Trophoblast cell (in vitro differentiated cells and primary cell): Measurements from ENCODE around the gene SPI1.
"Not testable (repeated sequence)": the region's sequence is repeated elsewhere in the genome, so short reads cannot be mapped to it uniquely, and the experiment has no call there.

Source experiments
- DNase-seq, 2 donors: peaks; one replicate each; pipeline ENCODE4 v3.0.0-alpha.2; 2016
- H2AFZ ChIP-seq: 2 replicates; pipeline ENCODE4 v1.6.1; 2013; ENCODE audit warnings: low read length, moderate library complexity, mild to moderate bottlenecking; ENCODE audit not compliant: insufficient read depth, poor library complexity
- H2AK5ac ChIP-seq: 2 replicates; pipeline ENCODE4 v1.6.1; 2013; ENCODE audit warnings: mild to moderate bottlenecking, low read length
- H2BK120ac ChIP-seq: 2 replicates; pipeline ENCODE4 v1.6.1; 2013; ENCODE audit warnings: low read length, mild to moderate bottlenecking, moderate library complexity; ENCODE audit not compliant: insufficient read depth, poor library complexity
- H2BK12ac ChIP-seq: 2 replicates; pipeline ENCODE4 v1.6.1; 2013; ENCODE audit warnings: mild to moderate bottlenecking, low read length, moderate library complexity
- H2BK5ac ChIP-seq: 2 replicates; pipeline ENCODE4 v1.6.1; 2013; ENCODE audit warnings: low read length, low read depth, moderate library complexity, mild to moderate bottlenecking; ENCODE audit not compliant: poor library complexity
- H3K14ac ChIP-seq: 2 replicates; pipeline ENCODE4 v1.6.1; 2013; ENCODE audit warnings: mild to moderate bottlenecking, low read length
- H3K18ac ChIP-seq: 2 replicates; pipeline ENCODE4 v1.6.1; 2013; ENCODE audit warnings: mild to moderate bottlenecking, low read length
- H3K23ac ChIP-seq: 2 replicates; pipeline ENCODE4 v1.6.1; 2013; ENCODE audit warnings: low read length
- H3K27ac ChIP-seq: 2 replicates; pipeline ENCODE4 v1.5.1; 2013; ENCODE audit warnings: low read depth, mild to moderate bottlenecking, inconsistent platforms, low read length, moderate library complexity
- H3K27me3 ChIP-seq: 2 replicates; pipeline ENCODE4 v1.6.1; 2013; ENCODE audit warnings: inconsistent platforms, mild to moderate bottlenecking, low read length, moderate library complexity; ENCODE audit not compliant: insufficient read depth
- H3K36me3 ChIP-seq, 2 experiments: 1 replicate in 1 of 2; 2 replicates in 1 of 2; pipeline ENCODE4 v1.6.1; 2013; ENCODE audit warnings: low read length in 2 of 2, mild to moderate bottlenecking in 2 of 2, moderate library complexity in 1 of 2; ENCODE audit not compliant: insufficient read depth in 2 of 2, control insufficient read depth in 1 of 2
- H3K4ac ChIP-seq: 2 replicates; pipeline ENCODE4 v1.6.1; 2013; ENCODE audit warnings: low read depth, mild to moderate bottlenecking, low read length, moderate library complexity
- H3K4me1 ChIP-seq, 2 experiments: 1 replicate in 1 of 2; 2 replicates in 1 of 2; pipeline ENCODE4 v1.6.1; 2013; ENCODE audit warnings: low read length in 2 of 2, mild to moderate bottlenecking in 2 of 2, moderate library complexity in 1 of 2; ENCODE audit not compliant: insufficient read depth in 2 of 2, control insufficient read depth in 1 of 2
- H3K4me2 ChIP-seq: 2 replicates; pipeline ENCODE4 v1.6.1; 2013; ENCODE audit warnings: inconsistent platforms, mild to moderate bottlenecking, low read length, moderate library complexity
- H3K4me3 ChIP-seq: 2 replicates; pipeline ENCODE4 v1.5.1; 2013; ENCODE audit warnings: mild to moderate bottlenecking, low read depth, low read length, inconsistent platforms
- H3K79me1 ChIP-seq: one replicate; pipeline ENCODE4 v1.6.1; 2013; ENCODE audit warnings: low read length
- H3K79me2 ChIP-seq: 2 replicates; pipeline ENCODE4 v1.6.1; 2013; ENCODE audit warnings: low read length, mild to moderate bottlenecking; ENCODE audit not compliant: control insufficient read depth, insufficient read depth, poor library complexity
- H3K9ac ChIP-seq: 2 replicates; pipeline ENCODE4 v1.6.1; 2013; ENCODE audit warnings: mild to moderate bottlenecking, low read length
- H3K9me3 ChIP-seq: 2 replicates; pipeline ENCODE4 v1.6.1; 2013; ENCODE audit warnings: low read depth, mild to moderate bottlenecking, control low read depth, inconsistent platforms, low read length; ENCODE audit not compliant: insufficient read depth
- H4K12ac ChIP-seq: 2 replicates; pipeline ENCODE4 v1.6.1; 2013; ENCODE audit warnings: low read depth, mild to moderate bottlenecking, low read length, moderate library complexity
- H4K8ac ChIP-seq: 2 replicates; pipeline ENCODE4 v1.6.1; 2013; ENCODE audit warnings: low read depth, mild to moderate bottlenecking, low read length, moderate library complexity
- H4K91ac ChIP-seq: one replicate; pipeline ENCODE4 v1.6.1; 2013; ENCODE audit warnings: low read depth, mild to moderate bottlenecking, low read length, moderate library complexity
- WGBS: extraction: QIAGEN DNeasy Blood & Tissue Kit; methylation state at CpG from one replicate; pipeline ENCODE4 v1.1.7; 2013; ENCODE audit warnings: missing lambda C conversion rate; ENCODE audit not compliant: insufficient read length, insufficient coverage; ENCODE audit errors: extremely low coverage; 5-methylcytosine and 5-hydroxymethylcytosine counted together

The SPI1 gene

GRCh38 chr11:47317064-47317828, 61.1 kb downstream of the SPI1 start:
- Histone ChIP-seq H4K8ac (no peak overlapping the region), H3K9me3 (no peaks in the 10 kb centered on the region), H3K79me2 (no peaks in the 10 kb centered on the region), H3K4me2 (no peak overlapping the region), H3K4me1 (no peaks in the 10 kb centered on the region), H4K12ac (no peak overlapping the region), H3K14ac (no peak overlapping the region), H3K18ac (no peak overlapping the region), H2BK5ac (no peak overlapping the region), H2AFZ (no peak overlapping the region), H3K23ac (no peak overlapping the region), H3K4ac (no peak overlapping the region), H2AK5ac (no peak overlapping the region), H3K79me1 (no peaks in the 10 kb centered on the region), H2BK120ac (no peak overlapping the region), H3K27me3 (no peaks in the 10 kb centered on the region), H2BK12ac (no peak overlapping the region), H3K36me3 (peaks cover 22 to 27% of the 10 kb centered on the region in 2 experiments), H4K91ac (no peak overlapping the region), H3K4me3 (no peak overlapping the region), H3K27ac (no peak overlapping the region), H3K9ac (no peak overlapping the region)
- no CpG with 5 or more reads among the region's 5 CpGs for WGBS
- DNase-seq = no peak

- not testable (repeated sequence) for H3K4me3 ChIP-seq, H3K23ac ChIP-seq, H3K9ac ChIP-seq, H3K79me2 ChIP-seq, H4K8ac ChIP-seq, H2AK5ac ChIP-seq, H3K9me3 ChIP-seq, H3K18ac ChIP-seq, H3K4ac ChIP-seq, H2BK5ac ChIP-seq, H3K79me1 ChIP-seq, H2BK120ac ChIP-seq, H4K12ac ChIP-seq, H3K4me1 ChIP-seq, H4K91ac ChIP-seq, H3K27ac ChIP-seq, H3K14ac ChIP-seq, H2BK12ac ChIP-seq, DNase-seq, H3K27me3 ChIP-seq, H2AFZ ChIP-seq, H3K4me2 ChIP-seq
- whole genome bisulfite sequencing = no CpG with 5 or more reads among the region's 8 CpGs
- peaks cover 25 to 32% of the 10 kb centered on the region in 2 experiments for H3K36me3 ChIP-seq
These were observed 61.8 kb downstream of the SPI1 start for GRCh38 chr11:47316501-47316900.

- no peaks in the 10 kb centered on the region for H3K79me2 ChIP-seq
- whole genome bisulfite sequencing = no CpG with 5 or more reads among the region's 5 CpGs
These were observed 63.4 kb downstream of the SPI1 start for GRCh38 chr11:47314992-47315391.

GRCh38 chr11:47308050-47308823, 70.1 kb downstream of the SPI1 start:
- H2BK120ac ChIP-seq = no peak overlapping the region
- no CpG with 5 or more reads among the region's 6 CpGs for WGBS
- no peak overlapping the region for H4K12ac ChIP-seq

More at GRCh38 chr11:47314992-47315391, 63.4 kb downstream of the SPI1 start:
- Histone ChIP-seq H3K14ac (no peak overlapping the region), H3K27ac (no peak overlapping the region), H3K9me3 (no peaks in the 10 kb centered on the region), H3K4me2 (no peak overlapping the region), H4K91ac (no peak overlapping the region), H2AFZ (no peak overlapping the region), H2BK5ac (no peak overlapping the region), H2BK12ac (no peak overlapping the region), H2AK5ac (no peak overlapping the region), H3K27me3 (no peaks in the 10 kb centered on the region), H3K36me3 (peaks cover 31 to 34% of the 10 kb centered on the region in 2 experiments), H3K79me1 (no peaks in the 10 kb centered on the region), H3K23ac (no peak overlapping the region), H3K4me1 (no peaks in the 10 kb centered on the region), H4K8ac (no peak overlapping the region), H2BK120ac (no peak overlapping the region), H3K4ac (no peak overlapping the region), H4K12ac (no peak overlapping the region), H3K18ac (no peak overlapping the region), H3K9ac (no peak overlapping the region), H3K4me3 (no peak overlapping the region)
- DNase-seq = no peak

More at GRCh38 chr11:47308050-47308823, 70.1 kb downstream of the SPI1 start:
- no peak overlapping the region for H3K18ac ChIP-seq
- no peaks in the 10 kb centered on the region for H3K4me1 ChIP-seq
- H2BK5ac ChIP-seq = no peak overlapping the region
- no peak overlapping the region for H3K27ac ChIP-seq
- H3K9me3 ChIP-seq = no peaks in the 10 kb centered on the region
- H3K79me2 ChIP-seq = no peaks in the 10 kb centered on the region
- H3K36me3 ChIP-seq = peaks cover 37 to 40% of the 10 kb centered on the region in 2 experiments
- no peaks in the 10 kb centered on the region for H3K27me3 ChIP-seq
- no peak overlapping the region for H4K8ac ChIP-seq
- no peaks in the 10 kb centered on the region for H3K79me1 ChIP-seq
- H3K4ac ChIP-seq = no peak overlapping the region
- H3K4me2 ChIP-seq = no peak overlapping the region
- DNase-seq = no peak
- no peak overlapping the region for H3K9ac ChIP-seq
- H4K91ac ChIP-seq = no peak overlapping the region
- H3K14ac ChIP-seq = no peak overlapping the region
- no peak overlapping the region for H2AK5ac ChIP-seq
- no peak overlapping the region for H3K4me3 ChIP-seq
- no peak overlapping the region for H2BK12ac ChIP-seq
- H3K23ac ChIP-seq = no peak overlapping the region
- no peak overlapping the region for H2AFZ ChIP-seq
